ENCODE measurements around the gene FBP2.

GRCh38 chr9:94533155-94533554, 60.5 kb downstream of the FBP2 start:
- TF ChIP-seq STAT1 (IDR thresholded peaks at IDR 0.05; ENCODE audit: unreplicated experiment) (no peak), POLR2AphosphoS5 (IDR thresholded peaks at IDR 0.05; ENCODE audit: low read depth) (no peak), CTCF (conservative IDR thresholded peaks at IDR 0.05; ENCODE audit: low read depth in 2 of 2) (no peak), CREB1 (CRISPR knock-in tag; IDR thresholded peaks at IDR 0.05; ENCODE audit: low read depth) (no peak), EZH2 (IDR thresholded peaks at IDR 0.05; ENCODE audit: low read depth, unreplicated experiment) (no peak), REST (IDR thresholded peaks at IDR 0.05; ENCODE audit: unreplicated experiment) (no peak), EZH2phosphoT487 (IDR thresholded peaks at IDR 0.05; ENCODE audit: unreplicated experiment) (no peak), ZNF114 (CRISPR knock-in tag; IDR thresholded peaks at IDR 0.05) (no peak), ETS1 (IDR thresholded peaks at IDR 0.05) (no peak), JUNB (IDR thresholded peaks at IDR 0.05; ENCODE audit: unreplicated experiment) (no peak)
